NCI-H345 (cell line): ENCODE measurements around the gene NDUFS8.

Experiments used
- DNase-seq: peaks from one replicate; lab custom pipeline; 2025; lab: John Stamatoyannopoulos, UW

The NDUFS8 gene

DNA sequence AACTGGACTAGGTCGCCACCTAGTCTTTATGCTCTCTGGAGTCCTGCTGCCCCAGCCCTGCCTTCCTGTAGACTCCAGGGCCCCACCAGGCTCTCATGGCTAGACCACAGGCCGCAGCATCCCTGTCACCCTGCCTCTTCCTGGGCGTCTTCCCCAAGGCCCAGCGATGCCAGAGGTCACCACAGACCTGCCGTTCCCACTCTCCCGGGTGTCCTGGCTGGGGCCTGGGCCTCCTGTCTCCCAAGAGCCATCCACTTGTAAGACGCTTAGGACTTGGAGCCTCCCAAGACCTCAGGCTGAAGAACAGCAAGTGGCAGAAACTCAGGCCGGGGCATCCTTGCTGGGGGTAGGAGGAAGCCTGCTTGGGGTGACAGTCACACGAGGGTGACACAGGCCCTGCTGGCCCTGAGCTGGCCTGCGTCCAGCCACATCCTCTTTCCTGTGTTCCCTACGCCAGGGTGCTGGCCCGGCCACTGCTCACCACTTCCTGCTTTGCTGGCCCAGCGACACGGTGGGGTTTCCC lies 6.3 kb downstream of the NDUFS8 start:
- DNase-seq: no peak

DNA sequence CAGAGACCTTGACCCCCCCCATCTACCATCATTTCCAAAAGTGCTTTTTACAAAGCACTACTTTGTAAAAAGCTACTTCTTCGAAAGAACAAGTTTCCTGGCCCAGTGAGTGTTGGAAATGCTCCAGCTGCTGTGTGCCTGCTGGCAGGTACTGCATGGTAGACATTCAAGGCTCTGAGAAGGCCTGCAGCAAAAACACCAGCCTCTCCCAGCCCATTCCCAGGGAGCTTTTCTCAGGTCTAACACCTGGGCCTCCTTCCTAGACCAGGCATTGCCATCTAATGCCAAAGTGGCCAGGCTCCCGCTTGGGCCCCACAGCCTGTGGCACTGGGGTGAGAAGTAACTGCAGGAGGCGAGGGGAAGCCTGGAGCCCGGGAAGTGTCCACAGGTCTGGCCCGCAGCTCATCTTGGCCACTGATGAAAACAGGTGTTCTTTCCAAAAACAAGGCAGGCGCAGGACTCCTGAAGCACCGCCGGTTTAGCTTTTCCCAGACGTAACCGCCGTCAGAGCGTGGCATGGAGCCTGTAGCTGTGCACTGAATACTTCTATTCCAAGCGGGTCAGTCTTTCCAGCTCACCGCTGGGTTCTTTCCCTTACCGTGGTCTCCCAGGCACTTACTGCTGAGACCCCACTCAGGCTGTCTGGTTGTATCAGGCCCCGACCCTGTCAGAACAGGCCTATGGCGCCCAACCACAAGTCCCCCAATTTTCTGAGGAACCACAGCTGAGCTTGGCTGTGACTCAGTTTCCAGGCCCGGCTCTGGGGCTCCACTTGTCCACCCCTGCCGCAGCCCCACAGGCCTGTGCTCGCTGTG lies 7.1 kb downstream of the NDUFS8 start:
- DNase-seq: no peak

DNA sequence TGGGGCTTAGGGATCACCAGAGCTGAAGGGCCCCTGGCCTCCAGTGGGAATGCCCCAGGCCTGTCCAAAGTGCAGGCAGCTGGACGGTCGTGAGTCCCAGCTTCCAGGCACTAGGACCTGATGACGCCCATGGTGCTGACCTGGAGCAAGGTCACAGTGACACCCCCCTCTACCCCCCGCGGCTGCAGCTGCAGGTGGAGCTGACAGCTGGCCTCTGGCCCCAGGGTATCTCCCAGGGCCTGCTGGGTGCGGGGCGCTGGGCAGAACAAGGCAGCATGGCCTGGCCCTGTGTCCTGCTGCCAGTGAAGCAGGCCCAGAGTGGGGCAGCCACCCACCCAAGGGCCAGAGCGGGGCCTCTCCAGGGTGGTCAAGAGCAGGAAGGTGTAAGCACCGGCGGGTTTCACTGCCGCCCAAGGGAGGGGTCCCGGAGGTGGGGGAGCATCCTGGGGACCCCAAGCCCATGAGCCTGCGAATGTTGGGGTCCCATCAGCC lies 7.8 kb downstream of the NDUFS8 start:
- DNase-seq: no peak

DNA sequence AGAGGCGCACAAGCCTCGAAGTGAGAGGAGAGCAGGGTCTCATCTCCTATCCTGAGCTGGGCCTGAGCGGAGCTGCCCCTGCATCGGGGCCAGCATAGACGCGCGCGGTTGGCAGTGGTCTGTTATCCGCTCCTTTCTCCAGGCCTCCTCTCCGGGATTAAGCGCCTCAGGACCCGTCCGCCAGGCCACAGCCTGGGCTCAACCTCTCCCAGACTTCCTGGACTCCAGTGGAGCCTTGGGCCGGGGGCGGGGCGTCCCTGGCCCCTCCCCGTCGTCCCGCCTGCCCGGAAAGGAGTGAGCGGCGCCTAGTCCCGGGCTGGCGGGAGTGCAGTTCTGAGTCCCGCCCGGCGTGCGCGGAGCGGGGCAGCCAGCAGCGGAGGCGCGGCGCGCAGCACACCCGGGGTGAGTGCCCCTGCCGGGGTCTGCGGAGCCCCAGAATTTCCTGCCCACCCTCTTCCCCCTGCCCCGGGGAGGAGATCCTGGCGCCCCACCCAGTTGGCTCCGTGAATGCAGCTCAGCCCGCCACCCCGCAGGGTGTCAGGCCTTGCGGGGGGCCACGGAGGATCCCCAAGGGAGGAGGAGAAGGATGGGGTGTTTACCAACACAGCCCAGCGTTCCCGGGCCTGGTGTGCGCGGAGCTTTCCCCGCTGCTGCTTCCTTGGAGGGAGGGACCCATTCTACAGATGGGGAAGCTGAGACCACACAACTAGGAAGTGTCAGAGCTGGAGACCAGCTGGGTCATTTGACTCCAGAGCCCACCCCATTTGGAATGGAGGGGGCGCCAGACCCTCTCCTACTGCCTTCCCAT lies 8.4 kb downstream of the NDUFS8 start, which contains the start of gene TCIRG1:
TCIRG1 (plus strand) TSS at position 308 of the 808 bp plus-strand sequence. CDS start 2,247 bp downstream, outside the sequence.
- DNase-seq: no peak

DNA sequence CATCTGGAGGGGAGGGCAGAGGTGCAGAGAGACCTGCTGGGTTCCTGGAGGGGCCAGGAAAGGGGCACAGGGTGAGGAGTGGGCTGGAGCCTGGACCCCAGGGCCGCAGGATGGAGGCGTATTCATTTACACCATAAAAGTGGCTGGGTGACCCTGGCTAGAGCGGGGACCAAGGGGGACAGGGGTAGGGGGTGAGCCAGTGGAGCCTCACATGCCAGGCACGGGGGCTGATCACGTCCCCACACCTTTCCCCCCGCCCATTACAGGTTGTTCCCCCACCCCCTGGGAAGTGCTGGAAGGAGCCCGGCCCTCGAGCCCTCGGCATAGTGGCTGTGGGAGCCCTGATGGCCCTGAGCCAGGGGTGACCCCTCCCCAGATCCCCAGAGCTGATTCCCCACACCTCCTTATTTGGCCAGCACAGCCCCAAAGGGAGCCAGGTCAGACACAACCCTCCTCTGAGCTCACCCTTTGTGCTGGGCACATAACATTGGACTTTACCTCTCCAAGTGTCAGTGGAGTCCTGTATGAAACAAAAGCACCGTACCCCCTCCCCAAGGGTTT lies 9.1 kb downstream of the NDUFS8 start:
- no peak for DNase-seq

DNA sequence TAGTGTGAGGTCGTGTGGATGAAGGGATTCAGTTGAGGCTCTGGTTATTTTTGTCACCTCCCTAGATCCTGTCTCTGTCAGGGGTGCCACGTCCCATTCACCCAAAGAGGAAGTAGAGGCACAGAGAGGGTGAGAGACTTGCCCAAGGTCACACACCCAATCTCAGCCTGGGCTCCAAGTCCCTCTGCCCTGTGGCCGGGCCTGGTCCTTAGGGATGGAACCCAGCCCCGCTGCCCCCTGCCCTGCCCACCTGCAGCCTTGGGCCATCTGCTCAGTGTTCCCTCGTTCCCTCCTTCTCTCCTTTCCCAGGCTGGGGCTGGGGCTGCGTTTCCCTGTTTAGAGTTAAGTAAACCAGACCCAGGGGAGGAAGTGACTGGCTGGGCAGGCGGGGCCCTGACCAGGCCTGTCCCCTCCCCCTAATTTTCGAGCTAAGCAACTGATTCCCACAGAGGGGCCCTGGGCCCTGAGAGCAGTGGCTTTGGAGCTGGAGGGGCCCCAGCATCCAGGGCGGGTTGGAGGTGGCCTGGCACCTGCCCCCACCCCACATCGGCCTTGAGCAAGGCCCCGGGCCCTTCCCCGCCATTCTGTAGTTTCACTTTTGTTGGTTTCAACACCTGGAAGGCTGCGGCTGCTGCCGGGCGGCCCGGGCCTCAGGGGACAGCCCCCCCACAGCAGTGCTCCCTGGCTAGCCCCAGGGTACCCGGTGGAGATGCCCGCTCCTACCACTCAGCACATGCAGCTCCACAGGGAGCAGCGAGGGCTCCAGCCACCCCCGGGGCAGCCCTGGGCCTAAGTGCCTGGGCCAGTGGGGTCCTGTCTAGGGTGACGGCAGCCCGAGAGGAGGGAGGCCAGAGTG lies 9.8 kb downstream of the NDUFS8 start:
- no peak for DNase-seq

DNA sequence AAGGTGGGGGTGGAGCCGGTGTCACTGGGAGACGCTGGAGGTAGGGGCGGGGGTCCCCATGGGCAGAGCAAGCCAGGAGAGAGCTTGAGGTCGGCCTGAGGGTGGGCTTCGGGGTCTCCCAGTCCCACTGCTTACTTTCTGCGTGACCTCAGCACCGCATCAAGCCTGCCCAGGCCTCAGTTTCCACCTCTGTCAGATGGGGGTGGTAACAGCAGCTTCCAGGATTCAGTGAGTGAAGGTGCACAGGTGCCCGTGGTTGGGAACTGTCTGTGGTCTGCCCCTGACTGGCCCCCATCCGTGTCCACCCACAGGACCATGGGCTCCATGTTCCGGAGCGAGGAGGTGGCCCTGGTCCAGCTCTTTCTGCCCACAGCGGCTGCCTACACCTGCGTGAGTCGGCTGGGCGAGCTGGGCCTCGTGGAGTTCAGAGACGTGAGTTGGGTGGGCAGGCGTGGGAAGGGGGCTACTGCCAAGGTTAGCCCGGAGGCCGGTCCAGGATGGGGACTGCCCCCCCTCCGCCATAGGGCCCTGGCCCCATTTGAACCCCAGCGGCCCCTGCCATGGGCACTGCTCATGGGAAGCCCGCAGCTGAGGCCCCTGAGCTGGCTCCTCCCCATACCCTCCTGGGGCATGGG lies 10.6 kb downstream of the NDUFS8 start:
- no peak for DNase-seq

DNA sequence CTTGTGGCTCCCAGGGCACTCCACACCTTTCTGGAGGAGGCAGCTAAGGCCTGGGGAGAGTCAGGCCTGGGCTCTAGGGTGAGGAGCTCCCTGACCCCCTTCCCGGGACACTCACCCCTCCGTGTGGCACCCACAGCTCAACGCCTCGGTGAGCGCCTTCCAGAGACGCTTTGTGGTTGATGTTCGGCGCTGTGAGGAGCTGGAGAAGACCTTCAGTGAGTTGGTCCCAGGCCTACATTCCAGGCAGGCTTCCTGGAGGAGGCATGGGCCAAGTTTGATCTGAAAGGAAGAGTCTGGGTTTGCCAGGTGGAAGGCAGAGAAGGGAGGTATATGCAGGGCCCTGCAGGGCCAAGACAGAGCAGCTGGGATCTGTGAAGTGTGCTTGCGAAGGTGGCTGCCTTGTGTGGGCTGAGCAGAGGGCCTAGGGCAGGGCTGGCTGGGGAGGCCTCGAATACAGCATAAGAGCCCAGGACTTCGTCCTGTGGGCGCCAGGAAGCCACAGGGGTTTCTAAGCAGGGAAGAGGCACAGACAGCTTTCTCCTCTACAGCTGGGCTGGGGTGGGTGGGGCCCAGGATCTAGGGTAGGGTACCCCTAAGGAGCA lies 11.2 kb downstream of the NDUFS8 start:
- DNase-seq: no peak

DNA sequence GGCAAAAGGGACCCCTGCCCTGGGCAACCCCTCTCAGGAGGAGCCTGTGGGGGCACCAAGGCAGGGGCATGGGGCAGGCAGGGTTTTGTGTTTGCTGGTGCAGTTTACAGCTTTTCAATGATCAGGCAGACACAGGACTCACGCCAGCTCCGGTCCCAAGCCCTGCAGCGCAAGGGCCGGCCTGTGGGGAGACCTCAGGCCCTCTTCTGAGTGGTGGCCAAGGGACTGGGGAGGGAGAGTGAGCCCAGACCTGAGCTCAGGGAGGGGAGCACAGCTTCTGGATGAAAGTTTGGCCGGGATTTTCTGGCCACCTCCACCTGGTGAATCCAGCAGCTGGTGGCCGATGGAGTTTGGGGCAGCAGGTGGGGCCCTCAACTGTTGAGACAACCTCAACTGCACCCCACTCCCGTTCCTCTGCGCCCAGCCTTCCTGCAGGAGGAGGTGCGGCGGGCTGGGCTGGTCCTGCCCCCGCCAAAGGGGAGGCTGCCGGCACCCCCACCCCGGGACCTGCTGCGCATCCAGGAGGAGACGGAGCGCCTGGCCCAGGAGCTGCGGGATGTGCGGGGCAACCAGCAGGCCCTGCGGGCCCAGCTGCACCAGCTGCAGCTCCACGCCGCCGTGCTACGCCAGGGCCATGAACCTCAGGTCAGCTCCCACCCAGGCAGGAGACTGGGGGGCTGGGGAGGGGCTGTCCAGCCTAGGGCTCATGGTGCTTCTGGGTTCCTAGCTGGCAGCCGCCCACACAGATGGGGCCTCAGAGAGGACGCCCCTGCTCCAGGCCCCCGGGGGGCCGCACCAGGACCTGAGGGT lies 11.9 kb downstream of the NDUFS8 start:
- DNase-seq: no peak

DNA sequence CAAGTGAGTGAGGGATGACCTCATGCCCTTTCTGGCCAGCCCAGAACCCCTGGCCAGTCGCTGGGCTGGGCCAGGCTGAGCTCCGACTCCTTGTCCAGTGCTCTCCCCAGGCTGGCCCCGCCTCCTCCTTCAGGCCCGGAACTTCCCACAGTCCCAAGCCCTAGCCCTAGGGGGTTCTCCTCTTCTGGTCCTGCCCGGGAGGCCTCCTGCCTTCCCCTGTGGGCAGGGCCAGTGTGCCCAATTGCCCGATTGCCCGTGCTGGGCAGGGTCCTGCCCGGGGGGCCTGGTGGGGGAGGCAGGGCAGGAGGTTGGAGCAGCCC lies 12.5 kb downstream of the NDUFS8 start:
- no peak for DNase-seq

DNA sequence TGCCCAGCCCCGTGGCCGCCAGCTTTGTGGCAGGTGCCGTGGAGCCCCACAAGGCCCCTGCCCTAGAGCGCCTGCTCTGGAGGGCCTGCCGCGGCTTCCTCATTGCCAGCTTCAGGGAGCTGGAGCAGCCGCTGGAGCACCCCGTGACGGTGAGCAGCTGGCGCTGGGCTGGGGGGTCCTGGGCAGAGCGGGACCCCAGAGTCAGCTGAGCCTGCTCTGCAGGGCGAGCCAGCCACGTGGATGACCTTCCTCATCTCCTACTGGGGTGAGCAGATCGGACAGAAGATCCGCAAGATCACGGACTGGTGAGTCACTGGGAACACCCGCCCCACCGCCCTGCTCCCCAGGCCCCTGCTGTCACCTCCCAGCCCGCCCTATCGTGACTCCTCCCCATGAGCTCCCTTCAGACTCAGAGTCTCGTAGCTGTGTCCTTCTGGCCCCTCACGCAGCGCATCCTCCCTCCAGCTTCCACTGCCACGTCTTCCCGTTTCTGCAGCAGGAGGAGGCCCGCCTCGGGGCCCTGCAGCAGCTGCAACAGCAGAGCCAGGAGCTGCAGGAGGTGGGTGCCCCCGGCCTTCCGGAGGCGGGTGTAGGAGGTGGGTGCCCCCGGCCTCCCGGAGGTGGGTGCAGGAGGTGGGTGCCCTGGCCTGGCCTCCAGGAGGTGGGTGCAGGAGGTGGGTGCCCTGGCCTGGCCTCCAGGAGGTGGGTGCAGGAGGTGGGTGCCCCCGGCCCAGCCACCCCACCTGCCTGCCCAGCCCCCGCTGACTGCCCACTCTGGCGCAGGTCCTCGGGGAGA lies 13.1 kb downstream of the NDUFS8 start:
- DNase-seq: peak; percentile 69

DNA sequence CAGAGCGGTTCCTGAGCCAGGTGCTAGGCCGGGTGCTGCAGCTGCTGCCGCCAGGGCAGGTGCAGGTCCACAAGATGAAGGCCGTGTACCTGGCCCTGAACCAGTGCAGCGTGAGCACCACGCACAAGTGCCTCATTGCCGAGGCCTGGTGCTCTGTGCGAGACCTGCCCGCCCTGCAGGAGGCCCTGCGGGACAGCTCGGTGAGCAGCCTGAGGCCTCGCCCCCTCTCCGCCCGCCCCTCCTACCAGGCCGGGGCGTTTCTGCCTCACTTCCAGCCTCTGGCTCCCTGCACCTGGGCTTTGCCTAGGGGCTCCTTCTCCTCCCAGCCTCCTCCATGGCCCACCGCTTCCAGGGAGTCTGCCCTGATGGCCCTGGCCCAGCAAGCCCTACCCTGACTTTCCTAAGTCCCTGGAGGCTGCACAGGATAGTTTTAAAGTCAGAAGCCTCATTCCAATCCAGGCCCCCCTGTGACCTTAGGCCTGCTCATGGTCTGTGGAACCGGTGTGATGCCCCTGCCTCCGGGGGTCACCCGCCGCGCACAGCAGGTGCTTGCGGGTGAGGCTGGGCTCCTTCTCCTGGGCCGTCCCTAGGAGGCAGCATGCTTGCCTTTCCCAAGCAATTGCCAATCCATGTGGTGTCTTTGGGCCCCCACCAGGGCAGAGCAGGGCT lies 13.8 kb downstream of the NDUFS8 start:
- DNase-seq: peak; percentile 84

DNA sequence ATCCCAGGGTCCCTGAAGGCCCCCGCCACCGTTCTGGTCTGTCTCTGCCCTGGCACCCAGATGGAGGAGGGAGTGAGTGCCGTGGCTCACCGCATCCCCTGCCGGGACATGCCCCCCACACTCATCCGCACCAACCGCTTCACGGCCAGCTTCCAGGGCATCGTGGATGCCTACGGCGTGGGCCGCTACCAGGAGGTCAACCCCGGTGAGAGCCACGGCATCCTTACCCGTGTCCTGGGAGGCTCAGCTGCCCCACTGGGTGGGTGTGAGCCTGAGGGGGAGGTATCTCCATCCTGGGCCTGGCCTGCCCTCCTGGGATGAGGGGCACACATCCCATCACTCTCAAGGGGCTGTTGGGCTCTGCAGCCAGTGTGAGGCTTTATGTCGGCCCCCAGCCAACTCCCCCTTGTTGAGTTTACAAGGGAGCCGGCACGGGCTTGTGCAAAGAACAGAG lies 14.4 kb downstream of the NDUFS8 start:
- no peak for DNase-seq

DNA sequence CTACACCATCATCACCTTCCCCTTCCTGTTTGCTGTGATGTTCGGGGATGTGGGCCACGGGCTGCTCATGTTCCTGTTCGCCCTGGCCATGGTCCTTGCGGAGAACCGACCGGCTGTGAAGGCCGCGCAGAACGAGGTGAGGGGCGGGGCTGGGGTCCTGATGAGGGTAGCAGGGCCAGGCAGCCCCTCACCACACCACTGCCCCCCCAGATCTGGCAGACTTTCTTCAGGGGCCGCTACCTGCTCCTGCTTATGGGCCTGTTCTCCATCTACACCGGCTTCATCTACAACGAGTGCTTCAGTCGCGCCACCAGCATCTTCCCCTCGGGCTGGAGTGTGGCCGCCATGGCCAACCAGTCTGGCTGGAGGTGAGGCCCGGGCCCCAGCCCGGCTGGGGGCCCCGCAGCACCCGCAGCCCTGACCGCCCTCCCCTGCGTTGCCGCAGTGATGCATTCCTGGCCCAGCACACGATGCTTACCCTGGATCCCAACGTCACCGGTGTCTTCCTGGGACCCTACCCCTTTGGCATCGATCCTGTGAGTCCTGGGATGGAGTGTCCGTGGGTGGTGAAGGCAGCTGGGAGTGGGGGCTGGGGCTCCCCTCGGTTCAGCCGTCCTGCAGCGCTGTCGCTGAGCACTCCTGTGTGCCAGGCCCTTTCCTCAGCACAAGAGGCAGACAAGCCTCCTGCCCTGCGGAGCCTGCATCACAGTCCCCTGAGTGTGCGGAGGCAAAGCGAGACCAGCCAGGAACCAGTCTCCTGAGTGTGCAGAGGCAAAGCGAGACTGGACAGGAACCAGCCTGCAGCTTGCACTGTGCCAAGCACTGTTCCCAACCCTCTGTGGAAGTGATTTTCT lies 17.2 kb downstream of the NDUFS8 start:
- no peak for DNase-seq

DNA sequence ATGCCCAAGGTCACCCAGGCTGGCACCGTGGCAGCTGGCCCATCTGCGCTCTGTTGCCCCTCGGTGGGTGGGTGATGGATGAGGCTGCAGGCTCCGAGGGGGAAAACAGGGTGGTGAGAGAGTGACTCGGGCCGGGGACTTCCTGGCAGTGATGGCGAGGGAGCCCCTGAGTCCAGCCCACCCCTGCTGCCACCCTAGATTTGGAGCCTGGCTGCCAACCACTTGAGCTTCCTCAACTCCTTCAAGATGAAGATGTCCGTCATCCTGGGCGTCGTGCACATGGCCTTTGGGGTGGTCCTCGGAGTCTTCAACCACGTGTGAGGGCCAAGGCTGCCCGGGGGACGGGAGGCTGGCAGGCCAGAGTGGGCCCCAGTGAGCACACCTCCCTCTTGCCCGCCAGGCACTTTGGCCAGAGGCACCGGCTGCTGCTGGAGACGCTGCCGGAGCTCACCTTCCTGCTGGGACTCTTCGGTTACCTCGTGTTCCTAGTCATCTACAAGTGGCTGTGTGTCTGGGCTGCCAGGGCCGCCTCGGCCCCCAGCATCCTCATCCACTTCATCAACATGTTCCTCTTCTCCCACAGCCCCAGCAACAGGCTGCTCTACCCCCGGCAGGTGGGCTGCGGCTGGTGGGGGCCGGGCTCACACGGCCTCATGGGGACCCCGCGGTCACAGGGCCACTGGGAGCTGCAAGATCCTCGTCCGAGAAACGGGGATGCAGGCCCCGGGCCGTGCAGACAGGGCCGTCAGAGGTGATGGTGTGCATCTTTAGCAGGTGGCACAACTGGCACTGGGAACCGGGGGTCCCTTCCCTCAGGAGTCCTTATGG lies 18.4 kb downstream of the NDUFS8 start:
- DNase-seq: no peak
